ENCODE results near the gene FNBP1.

GRCh38 chr9:130049431-130050210, 6.6 kb upstream of the FNBP1 start:
- TF ChIP-seq POLR2A (IDR thresholded peaks at IDR 0.05) = no peak
- TF ChIP-seq, protein P1, sequence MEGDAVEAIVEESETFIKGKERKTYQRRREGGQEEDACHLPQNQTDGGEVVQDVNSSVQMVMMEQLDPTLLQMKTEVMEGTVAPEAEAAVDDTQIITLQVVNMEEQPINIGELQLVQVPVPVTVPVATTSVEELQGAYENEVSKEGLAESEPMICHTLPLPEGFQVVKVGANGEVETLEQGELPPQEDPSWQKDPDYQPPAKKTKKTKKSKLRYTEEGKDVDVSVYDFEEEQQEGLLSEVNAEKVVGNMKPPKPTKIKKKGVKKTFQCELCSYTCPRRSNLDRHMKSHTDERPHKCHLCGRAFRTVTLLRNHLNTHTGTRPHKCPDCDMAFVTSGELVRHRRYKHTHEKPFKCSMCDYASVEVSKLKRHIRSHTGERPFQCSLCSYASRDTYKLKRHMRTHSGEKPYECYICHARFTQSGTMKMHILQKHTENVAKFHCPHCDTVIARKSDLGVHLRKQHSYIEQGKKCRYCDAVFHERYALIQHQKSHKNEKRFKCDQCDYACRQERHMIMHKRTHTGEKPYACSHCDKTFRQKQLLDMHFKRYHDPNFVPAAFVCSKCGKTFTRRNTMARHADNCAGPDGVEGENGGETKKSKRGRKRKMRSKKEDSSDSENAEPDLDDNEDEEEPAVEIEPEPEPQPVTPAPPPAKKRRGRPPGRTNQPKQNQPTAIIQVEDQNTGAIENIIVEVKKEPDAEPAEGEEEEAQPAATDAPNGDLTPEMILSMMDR (IDR thresholded peaks at IDR 0.05) = no peak

Data from body of pancreas (tissue), 4 donors.